Vagina (tissue), 2 donors: ENCODE results near the gene MAN1A1. TPM values are rescaled to one million over a fixed set of nuclear protein-coding genes. Genes with fewer than 3 reads are reported as not detected.

Experiments used
- DNase-seq, 2 donors: peaks; one replicate each; pipeline ENCODE4 v3.0.0-alpha.2; 2017; ENCODE audit errors: extremely low spot score in 2 of 2
- H3K27ac ChIP-seq: fragments of 200-600 bp; sonication (generic); one replicate; pipeline ENCODE4 v1.5.1; 2019
- H3K27me3 ChIP-seq: fragments of 200-600 bp; sonication (generic); one replicate; pipeline ENCODE4 v1.5.1; 2019
- H3K36me3 ChIP-seq, 2 donors: fragments of 200-600 bp; sonication (generic); one replicate each; pipeline ENCODE4 v1.5.1; 2017 to 2019
- H3K4me1 ChIP-seq: fragments of 200-600 bp; sonication (generic); one replicate; pipeline ENCODE4 v1.5.1; 2019
- H3K4me3 ChIP-seq, 2 donors: fragments of 200-600 bp; sonication (generic); 1 replicate in 1 of 2; 2 replicates in 1 of 2; pipeline ENCODE4 v1.5.1; 2016 to 2019
- H3K9me3 ChIP-seq: fragments of 200-600 bp; sonication (generic); one replicate; pipeline ENCODE4 v1.5.1; 2019
- CTCF ChIP-seq, 3 experiments: fragments of 450-650 bp in 2 of 3; fragments of 200-600 bp in 1 of 3; sonication (generic) in 1 of 3; IDR thresholded peaks; one replicate each; pipeline ENCODE4 v1.5.1; 2017 to 2019; ENCODE audit warnings: antibody characterized with exemption in 3 of 3, mild to moderate bottlenecking in 2 of 3, moderate library complexity in 2 of 3
- POLR2A ChIP-seq, 2 donors: fragments of 450-650 bp; IDR thresholded peaks; one replicate each; pipeline ENCODE4 v1.6.1; 2017; ENCODE audit warnings: antibody characterized with exemption in 2 of 2, mild to moderate bottlenecking in 2 of 2, moderate library complexity in 2 of 2
- POLR2AphosphoS5 ChIP-seq, 2 donors: sonication (generic); formaldehyde crosslinking; IDR thresholded peaks; one replicate each; pipeline ENCODE4 v1.9.0; 2017; ENCODE audit warnings: antibody characterized with exemption in 2 of 2, mild to moderate bottlenecking in 2 of 2, low read depth in 1 of 2; ENCODE audit not compliant: insufficient read depth in 1 of 2
- intact Hi-C: fragments of 100-400 bp; cut with DNase I; formaldehyde crosslinking; loops from one replicate; pipeline ENCODE4 v1.15.1; 2023
- total RNA-seq: library from RNA; depleted of rRNA; stranded (reverse); fragments of >200 nt; gene quantifications from one replicate; pipeline ENCODE4 v1.2.3, GENCODE V29; 2016

The MAN1A1 gene
- total RNA-seq, 1 donor from 2014 or later = 71.2 TPM

GRCh38 chr6:119190176-119190575 is 159.4 kb downstream of the MAN1A1 start:
- H3K27me3 ChIP-seq = no peaks in the 10 kb centered on the region
- no peaks in the 10 kb centered on the region for H3K9me3 ChIP-seq
- H3K36me3 ChIP-seq = peaks cover 0 to 7% of the 10 kb centered on the region in 2 donors
- no peak overlapping the region for H3K4me3 ChIP-seq
- no peak for DNase-seq
- intact Hi-C loops = no loop called here
- TF ChIP-seq POLR2AphosphoS5 (IDR thresholded peaks at IDR 0.05; ENCODE audit: insufficient read depth in 1 of 2, low read depth in 1 of 2) = no peak
- no peak for TF ChIP-seq POLR2A (IDR thresholded peaks at IDR 0.05)
- no peak for TF ChIP-seq CTCF (IDR thresholded peaks at IDR 0.05)
- H3K4me1 ChIP-seq = no peaks in the 10 kb centered on the region
- H3K27ac ChIP-seq = no peak overlapping the region

GRCh38 chr6:119189498-119189897 is 160.1 kb downstream of the MAN1A1 start:
- TF ChIP-seq POLR2AphosphoS5 (IDR thresholded peaks at IDR 0.05; ENCODE audit: insufficient read depth in 1 of 2, low read depth in 1 of 2) (no peak), POLR2A (IDR thresholded peaks at IDR 0.05) (no peak), CTCF (IDR thresholded peaks at IDR 0.05) (no peak)
- H3K4me3 ChIP-seq = no peak overlapping the region
- no peak overlapping the region for H3K27ac ChIP-seq
- H3K36me3 ChIP-seq = peaks cover 0 to 7% of the 10 kb centered on the region in 2 donors
- no peak for DNase-seq
- no peaks in the 10 kb centered on the region for H3K27me3 ChIP-seq
- intact Hi-C loops = no loop called here
- no peaks in the 10 kb centered on the region for H3K9me3 ChIP-seq
- no peaks in the 10 kb centered on the region for H3K4me1 ChIP-seq

DNA sequence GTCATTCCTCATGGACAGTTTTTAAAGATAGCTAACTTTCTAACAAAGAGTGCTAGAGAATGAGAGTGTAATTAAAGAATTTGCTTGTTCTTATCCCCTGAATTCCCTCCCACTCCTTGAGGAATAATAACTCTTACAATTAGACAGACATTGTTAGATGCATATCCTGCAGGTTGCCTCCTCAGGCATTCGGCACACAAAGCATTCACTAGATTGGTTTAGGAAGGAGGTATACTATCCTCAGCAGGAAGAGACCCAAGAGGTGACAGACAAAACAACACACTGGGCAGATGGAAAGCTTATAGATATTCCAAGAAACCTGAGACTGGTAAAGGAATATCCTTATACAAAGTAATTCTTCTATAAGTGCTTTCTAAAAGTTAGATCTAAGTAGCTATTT is 162.0 kb downstream of the MAN1A1 start:
- TF ChIP-seq CTCF (IDR thresholded peaks at IDR 0.05) (no peak), POLR2AphosphoS5 (IDR thresholded peaks at IDR 0.05; ENCODE audit: insufficient read depth in 1 of 2, low read depth in 1 of 2) (no peak), POLR2A (IDR thresholded peaks at IDR 0.05) (no peak)
- no peak for DNase-seq
- Histone ChIP-seq H3K27me3 (no peaks in the 10 kb centered on the region), H3K4me3 (no peak overlapping the region), H3K27ac (no peak overlapping the region), H3K9me3 (no peaks in the 10 kb centered on the region), H3K36me3 (peaks cover 0 to 7% of the 10 kb centered on the region in 2 donors), H3K4me1 (no peaks in the 10 kb centered on the region)
- intact Hi-C loops = no loop called here

GRCh38 chr6:119186490-119186889 is 163.1 kb downstream of the MAN1A1 start:
- H3K9me3 ChIP-seq = no peaks in the 10 kb centered on the region
- no peak overlapping the region for H3K4me3 ChIP-seq
- no peaks in the 10 kb centered on the region for H3K27me3 ChIP-seq
- no peak for DNase-seq
- peaks cover 0 to 7% of the 10 kb centered on the region in 2 donors for H3K36me3 ChIP-seq
- no peak for TF ChIP-seq POLR2AphosphoS5 (IDR thresholded peaks at IDR 0.05; ENCODE audit: insufficient read depth in 1 of 2, low read depth in 1 of 2)
- TF ChIP-seq POLR2A (IDR thresholded peaks at IDR 0.05) = no peak
- TF ChIP-seq CTCF (IDR thresholded peaks at IDR 0.05) = no peak
- no peak overlapping the region for H3K27ac ChIP-seq
- H3K4me1 ChIP-seq = no peaks in the 10 kb centered on the region
- intact Hi-C loops = no loop called here

- TF ChIP-seq POLR2A (IDR thresholded peaks at IDR 0.05) = no peak
- TF ChIP-seq POLR2AphosphoS5 (IDR thresholded peaks at IDR 0.05; ENCODE audit: insufficient read depth in 1 of 2, low read depth in 1 of 2) = no peak
- no peak for TF ChIP-seq CTCF (IDR thresholded peaks at IDR 0.05)
- H3K27me3 ChIP-seq = no peaks in the 10 kb centered on the region
- peaks cover 0 to 2% of the 10 kb centered on the region in 2 donors for H3K36me3 ChIP-seq
Measured at GRCh38 chr6:119184008-119184648, 165.4 kb downstream of the MAN1A1 start.

More at GRCh38 chr6:119184008-119184648, 165.4 kb downstream of the MAN1A1 start:
- no peak overlapping the region for H3K4me3 ChIP-seq
- H3K4me1 ChIP-seq = no peaks in the 10 kb centered on the region
- no peak overlapping the region for H3K27ac ChIP-seq
- no peaks in the 10 kb centered on the region for H3K9me3 ChIP-seq
- no peak for DNase-seq
- intact Hi-C loops = no loop called here
